ENCODE data around the gene RPL7A.

The RPL7A gene

DNA sequence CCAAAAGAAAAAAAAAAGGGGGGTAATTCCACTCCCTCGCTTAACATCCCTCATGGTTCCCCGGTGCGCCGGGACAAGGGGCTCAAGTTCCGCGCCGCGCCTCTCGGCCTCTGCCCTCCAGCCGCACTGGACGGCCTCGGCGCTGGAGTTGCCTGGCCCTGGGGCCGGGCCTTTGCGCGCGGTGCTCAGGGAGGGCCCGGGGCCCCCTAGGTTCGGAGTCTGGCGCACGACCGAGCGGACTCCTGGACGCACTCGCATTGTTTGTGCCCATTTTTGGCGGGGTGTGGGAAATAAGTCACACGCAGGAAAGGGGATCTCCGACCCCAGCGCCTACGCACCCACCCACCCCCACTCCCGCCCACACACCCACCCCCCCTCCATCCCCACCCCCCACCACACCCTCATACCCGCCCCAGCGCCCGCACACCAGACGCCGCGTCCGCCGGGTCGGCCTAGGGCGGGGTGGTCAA, 468 bp upstream of the RPL7A start:
- DNase-seq (ENCODE audit: low read depth) = no peak

DNA sequence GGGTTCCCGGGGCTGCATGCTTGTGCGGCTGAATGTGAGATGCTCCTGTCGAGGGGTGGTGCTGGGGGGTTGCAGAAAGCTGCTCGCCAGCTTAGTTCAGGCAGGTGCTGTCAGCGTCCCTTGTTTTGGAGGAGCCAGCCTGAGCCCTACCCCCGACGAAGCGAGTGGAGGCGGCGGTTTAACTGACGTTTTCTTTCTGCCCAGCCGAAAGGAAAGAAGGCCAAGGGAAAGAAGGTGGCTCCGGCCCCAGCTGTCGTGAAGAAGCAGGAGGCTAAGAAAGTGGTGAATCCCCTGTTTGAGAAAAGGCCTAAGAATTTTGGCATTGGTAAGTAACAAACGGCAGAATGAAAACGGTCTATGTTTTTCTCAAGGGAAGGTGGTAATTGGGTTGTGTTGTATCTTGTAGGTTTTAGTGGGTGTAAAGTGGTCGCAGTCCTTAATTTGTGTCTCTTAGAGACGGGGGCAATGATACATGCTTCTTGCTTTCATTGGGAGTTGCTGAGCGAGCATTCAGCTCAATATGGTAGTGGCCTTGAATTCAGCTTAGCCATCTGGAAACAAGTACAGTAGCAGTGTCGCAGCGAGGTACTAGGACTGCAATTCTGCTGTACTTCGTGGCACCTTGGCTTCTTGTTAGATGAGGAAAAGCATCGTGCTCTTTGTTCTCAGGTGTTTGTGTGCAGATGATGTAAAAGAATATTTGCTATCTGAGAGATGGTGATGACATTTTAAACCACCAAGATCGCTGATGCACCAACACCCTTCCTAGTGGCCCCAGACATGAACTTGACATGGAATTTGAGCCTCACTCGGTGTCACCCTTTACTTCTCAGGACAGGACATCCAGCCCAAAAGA, 928 bp downstream of the RPL7A start:
- DNase-seq (ENCODE audit: low read depth) = no peak

DNA sequence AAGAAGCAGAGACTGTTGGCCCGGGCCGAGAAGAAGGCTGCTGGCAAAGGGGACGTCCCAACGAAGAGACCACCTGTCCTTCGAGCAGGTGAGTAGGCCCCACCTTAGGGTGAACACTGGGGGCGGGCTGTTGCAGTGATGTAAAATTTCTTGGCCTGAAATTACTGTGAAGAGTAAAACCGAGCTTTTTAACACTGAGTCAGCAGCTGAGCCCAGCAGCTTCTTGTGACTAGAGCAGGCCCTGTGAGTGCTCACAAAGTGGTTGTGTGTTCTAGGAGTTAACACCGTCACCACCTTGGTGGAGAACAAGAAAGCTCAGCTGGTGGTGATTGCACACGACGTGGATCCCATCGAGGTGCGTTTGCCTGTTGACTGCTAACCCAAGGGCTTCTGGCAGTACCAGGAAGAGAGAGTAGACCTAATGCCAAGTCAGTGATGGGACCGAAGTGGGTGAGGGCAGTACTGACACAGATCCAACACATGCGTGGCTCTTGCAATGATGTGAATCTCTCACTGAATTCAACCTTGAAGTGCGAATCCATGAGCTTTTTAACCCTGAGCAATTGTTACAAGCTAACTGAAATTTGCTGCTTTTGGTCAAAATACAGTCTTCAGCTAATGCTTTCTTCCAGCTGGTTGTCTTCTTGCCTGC, 2.1 kb downstream of the RPL7A start:
- no peak for DNase-seq (ENCODE audit: low read depth)

DNA sequence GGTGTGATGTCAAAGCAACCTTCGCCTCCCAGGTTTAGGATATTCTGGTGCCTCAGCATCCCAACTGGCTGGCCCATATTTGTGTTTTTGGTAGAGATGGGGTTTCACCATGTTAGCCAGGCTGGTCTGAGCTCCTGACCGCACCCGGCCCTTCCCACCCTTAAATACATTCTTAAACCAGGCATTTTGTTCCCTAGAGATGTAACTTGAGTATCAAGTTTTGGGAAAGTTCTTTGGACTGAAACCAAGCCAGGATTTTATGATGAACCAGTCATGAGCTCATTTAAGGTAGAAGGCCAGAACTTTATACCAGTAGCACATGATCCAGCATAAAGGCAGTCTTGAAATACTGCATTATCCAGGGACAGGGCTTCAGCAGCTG, 3.5 kb downstream of the RPL7A start:
- peak; percentile 85 for DNase-seq (ENCODE audit: low read depth)

DNA sequence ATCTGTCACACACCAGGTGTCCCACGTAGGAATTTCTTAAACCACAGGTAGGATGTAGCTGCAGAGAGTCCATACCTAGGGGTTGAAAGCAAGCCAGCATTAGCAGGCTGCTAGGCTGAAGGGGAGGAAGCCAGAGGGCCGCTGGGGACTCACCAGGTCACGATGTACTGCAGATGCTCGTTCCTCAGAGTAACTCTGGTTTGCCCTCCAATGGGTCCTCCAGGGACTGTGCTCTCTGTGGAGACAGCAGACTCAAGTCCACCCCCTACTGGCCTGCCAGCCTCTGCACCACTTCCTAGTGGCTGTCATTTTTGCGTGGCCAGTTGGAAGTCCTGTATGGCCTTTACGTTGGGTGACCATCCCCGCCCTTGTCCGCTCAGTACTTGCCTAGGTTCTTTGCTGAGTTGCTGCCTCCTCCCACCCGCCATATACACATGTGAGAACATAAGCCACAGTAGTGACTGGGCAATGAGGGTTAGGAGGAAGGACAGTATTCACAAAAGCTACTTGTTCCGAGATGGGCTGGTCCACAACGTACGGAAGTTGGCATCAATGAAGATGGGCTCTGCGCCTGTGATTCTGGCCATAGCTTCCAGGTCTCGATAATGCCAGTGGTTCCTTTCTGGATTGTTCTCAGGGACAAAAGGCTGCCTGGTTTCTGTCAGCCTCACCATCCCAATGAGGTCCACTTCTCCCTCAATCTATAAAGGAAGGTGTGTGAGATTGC, 4.1 kb downstream of the RPL7A start:
- DNase-seq (ENCODE audit: low read depth) = peak; percentile 61

DNA sequence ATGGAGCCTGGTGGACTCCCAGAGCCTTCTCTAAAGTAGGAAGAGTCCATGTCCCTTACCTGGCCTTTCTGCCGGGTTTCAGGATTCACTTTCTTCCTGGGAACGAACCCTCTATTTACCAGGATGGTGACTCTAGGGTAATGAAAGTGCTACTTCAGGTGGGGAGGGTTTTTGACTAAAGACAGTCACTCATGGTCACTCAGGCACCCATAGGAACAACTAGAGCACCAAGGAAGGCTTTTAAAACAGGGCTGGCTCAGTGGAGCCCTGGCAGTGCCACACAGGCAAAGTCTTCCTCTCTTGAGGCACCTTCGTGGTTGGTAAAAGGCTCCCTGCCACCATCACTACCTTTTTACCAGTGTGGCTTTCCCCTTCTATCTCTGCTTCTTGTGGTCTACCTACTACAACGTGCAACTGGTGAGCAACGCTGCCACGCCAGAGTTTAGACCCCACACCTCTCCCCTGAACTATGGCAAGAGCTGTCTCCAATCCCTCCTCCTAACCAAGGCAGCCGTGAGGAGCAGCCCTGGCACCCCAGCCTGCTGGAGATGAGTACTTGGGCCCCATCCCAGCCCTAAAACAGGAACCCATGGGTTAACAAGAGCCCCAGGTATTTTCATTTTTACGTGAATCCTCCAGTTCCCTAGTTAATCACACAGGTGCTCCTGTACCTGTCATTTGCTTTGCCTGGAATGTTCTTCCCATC, 4.8 kb downstream of the RPL7A start:
- no peak for DNase-seq (ENCODE audit: low read depth)

DNA sequence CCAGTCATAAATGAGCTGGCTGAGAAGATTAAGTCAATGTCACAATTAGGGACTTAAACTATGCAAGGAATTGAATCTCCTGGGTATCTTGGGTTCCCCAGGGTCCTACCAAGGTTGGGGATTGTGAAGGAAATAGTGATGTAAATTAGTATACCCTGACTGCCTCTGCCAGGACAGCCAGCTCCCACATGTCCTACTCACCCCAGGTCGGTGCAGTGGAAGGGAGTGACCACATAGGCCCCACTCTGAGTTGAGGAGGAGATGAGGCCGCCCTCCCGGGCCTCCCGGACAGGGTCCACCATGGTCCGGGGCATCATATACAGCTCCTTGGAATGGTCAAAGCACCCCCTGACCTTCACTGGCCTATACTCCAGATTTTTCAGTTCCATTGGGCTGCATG, 5.5 kb downstream of the RPL7A start:
- DNase-seq (ENCODE audit: low read depth) = no peak

DNA sequence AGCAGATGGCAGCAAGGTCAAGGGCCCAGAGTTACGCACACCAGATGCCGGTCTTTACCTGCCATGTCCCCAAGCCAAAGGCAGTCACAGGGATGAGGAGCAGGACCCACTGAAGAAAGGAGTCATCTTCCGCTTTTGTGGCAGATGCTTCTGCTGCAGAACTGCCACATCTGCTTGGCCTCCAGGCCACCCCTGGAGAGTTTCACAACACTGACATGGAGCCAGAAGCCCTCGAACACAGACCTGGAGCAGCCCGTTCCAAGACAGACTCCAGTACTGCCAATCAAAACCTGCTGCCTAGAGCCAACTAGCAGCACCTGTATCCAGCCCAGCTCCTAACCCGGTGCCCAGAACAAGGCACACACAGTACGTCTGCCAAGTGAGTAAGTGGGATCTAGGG, 6.7 kb downstream of the RPL7A start:
- DNase-seq (ENCODE audit: low read depth) = no peak

DNA sequence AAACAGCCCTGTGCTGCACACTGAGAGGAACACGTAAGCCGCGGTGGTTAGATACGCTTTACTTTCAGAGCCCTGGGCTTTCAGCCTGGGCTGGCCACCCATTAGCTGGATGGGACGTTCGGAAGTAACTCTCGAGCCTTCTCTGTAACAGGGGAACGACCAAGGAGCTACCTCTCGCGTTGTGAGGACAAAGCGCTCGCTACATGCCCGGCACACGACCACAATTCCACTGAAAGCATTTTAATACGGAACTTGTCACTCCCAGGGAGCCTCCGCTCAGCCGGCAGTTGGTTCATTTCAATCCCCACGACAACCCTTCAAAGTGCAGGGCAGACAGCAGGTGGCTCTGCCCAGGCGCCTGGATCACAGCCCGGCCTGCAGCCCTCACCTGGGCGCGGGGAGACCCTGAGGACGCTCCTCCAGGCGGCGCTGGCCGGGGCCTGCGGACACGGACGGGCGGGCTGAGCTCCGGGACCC, 7.9 kb downstream of the RPL7A start:
- DNase-seq (ENCODE audit: low read depth) = no peak

DNA sequence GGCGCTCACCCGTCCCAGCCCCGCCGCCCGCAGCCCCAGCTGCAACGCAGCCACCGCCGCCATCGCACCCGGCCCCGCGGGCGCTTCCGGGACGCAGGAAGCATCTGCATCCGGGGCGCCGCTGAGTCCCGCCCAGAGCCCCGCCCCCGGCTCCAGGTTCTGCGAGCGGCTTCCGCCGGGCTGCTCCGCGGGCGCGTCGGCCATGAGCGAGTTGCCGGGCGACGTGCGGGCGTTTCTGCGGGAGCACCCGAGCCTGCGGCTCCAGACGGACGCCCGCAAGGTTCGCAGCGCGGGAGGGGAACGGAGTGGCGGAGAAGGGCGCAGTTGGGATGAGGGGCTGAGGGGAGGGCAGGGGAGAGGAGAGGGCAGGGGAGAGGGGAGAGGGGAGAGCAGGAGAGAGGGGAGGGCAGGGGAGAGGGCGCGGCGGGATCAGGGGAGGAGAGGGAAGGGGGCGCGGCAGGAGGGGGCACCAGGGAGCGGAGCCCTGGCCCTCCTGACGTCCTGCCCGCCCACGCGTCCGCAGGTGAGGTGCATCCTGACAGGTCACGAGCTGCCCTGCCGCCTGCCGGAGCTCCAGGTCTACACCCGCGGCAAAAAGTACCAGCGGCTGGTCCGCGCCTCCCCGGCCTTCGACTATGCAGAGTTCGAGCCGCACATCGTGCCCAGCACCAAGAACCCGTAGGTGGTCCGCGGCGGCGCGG, 8.5 kb downstream of the RPL7A start, which contains the start of the genes SURF1 and SURF2:
SURF1 (minus strand) TSS at position 97 of the 701 bp plus-strand sequence; CDS start at position 63, 34 bp downstream.
SURF2 (plus strand) TSS at position 160 of the 701 bp plus-strand sequence; CDS start at position 203, 43 bp downstream.
- peak; percentile 72 for DNase-seq (ENCODE audit: low read depth)

DNA sequence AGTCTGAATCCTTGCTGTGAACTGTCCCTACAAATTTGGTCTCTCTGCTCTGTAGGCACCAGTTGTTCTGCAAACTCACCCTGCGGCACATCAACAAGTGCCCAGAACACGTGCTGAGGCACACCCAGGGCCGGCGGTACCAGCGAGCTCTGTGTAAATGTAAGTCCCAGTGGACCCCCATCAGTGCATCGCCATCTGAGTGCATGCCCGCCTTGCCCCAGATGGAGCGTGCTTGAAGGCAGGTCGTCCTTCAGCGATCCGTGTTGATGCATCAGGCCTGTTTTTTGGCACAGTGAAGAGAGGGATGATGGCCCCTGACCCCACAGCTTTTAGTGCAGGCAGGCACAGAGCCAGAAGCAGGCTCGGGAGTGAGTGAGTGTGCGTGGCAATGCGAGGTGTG, 9.6 kb downstream of the RPL7A start:
- DNase-seq (ENCODE audit: low read depth) = no peak

DNA sequence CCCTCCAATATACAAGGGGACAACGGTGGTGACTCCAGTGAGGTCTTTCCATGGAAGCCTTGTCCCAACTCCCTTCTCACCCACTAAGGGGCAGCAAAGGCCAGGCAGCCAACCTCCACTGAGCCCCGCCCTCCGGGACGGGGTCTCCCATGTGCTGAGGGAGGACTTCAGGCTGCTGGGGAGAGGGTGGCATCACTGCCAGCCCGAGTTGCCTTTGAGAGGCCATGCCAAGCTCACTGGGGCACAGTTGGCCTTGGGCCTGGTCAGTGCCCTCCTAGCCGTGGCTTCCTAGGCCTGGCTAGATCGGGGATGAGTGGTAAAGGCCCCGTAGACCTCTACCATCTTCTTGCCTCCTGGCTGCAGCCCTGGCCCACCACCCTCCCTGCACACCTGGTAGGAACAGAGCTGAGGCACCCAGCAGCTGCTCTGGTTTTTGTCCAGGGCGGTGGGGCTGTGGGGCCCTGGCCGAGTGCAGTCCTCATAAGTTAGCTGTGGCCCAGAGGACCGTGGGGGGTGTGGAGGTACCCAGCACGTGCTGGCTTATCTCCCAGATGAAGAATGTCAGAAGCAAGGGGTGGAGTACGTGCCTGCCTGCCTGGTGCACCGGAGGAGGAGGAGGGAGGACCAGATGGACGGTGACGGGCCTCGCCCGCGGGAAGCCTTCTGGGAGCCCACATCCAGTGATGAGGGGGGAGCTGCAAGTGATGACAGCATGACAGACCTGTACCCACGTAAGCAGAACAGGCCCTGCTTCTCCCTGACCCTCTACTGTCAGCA, 11.6 kb downstream of the RPL7A start:
- DNase-seq (ENCODE audit: low read depth) = no peak

DNA sequence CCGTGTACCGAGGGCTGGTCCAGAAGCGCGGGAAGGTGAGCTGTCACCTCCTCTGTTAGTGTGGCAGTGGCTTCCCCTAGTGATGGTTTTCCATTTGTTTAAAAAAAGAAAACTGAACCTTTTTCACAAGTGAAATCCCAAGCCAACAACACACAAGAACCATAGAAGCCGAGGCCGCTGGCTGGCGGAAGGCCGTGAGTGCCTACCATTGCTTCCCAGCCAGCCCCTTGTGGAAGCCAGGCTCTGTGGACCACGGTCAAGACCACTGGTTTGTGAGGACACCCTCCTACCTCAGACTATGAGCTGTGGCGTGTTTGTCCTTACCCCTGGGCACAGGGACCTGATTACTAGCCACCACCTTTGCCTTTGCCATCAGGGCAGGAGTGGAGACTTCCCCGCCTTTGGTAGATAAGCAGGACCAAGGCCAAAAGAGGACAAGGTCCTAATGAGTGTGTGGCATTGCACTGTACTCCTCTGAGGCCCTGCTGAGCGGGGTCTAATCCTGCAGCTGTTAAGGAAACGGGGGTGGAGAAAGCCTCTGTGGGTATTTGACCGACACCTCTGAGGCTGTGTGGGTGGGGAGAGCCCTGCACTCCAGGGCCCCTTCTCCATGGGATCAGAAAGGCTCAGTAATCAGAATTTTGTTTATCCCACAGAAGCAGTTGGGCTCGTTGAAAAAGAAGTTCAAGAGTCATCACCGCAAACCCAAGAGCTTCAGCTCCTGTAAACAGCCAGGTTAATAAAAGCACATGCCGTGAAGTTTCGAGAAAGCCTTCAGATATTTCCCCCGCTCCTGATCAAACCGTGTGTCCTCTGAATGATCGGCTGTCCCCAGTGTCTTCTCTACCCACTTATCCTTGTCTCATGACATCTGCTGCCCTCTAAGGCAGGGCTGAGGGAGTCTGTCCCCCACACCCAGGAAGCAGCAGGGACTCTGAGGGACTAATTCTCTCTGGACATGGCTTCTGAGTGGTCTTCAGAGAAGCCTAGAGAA, 12.7 kb downstream of the RPL7A start:
- no peak for DNase-seq (ENCODE audit: low read depth)

DNA sequence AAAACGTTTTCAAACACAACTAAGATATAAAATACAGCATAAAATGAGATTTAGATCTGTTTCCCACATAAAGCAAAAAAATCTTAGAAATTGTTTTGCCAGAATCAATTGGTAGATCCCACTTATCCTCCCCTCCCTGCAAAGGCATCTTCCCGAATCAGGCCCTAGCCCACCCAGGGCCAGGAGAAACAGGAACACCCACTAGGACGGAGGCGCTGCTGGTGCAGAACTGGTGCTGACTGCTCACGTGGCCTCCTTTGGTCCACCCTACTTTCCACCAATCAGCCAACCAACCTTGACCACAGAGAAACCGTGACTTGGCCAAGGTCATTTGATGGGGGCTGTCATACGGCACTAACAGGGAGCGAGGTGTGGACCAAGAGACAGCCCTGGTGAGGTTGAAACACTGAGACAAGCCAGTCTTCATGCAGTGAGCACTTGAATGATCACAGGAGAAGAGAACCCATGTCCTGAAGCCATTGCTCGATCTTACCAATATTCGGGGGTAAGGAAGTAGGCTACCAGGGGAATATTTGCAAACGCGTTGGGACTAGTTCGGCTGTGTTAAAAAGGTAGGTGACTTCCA, 13.6 kb downstream of the RPL7A start:
- no peak for DNase-seq (ENCODE audit: low read depth)

DNA sequence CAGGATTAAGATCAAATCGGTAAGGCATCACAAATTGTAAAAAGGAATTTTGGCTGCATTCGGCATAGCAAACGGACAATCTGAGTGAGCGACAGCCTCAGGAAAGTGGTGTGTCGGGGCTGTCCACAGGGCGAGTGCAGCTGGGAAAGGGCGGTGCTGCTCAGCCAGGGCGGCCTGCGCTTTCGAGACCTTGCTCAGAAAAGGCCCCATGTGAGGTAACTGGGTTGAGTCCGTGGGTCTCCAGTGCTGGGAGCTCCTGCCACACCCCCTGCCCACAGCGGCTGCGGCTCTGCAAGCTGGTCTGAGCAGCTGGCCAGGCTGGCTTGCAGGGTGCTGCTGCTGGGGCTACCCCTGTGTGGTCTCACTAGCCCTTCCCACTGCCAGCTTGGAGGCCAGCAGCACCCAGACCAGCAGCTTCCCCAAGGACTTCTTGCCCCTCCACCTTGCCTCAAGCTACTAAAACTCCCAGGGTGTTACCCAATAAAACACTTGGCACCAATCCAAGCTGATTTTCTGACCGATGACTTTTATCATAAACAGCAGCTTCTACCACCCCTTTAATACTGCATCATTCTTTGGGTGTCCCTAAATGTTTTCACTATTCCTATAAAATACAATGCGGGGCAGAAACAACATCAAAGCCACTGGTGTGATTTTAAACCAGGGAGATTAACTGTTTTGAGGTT, 14.5 kb downstream of the RPL7A start:
- DNase-seq (ENCODE audit: low read depth) = no peak

DNA sequence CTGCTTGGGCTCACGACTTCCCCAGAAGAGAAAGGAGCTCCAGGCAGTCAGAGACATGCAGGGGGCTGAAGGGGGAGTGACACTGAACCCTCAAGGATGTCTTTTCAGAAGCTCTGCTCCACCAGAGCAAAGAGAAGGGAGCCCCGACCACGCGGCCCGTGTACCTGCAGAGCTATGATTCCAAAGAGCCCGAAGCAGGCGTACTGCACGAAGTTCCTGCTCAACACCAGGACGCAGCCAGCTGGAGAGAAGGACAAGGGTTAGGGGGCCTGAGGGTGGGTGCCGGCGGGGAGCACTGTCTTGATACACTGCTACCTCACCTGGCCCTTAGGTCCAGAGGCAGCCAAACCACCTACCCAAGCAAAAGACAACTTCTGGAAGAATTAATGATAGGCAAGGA, 18.4 kb downstream of the RPL7A start:
- no peak for DNase-seq (ENCODE audit: low read depth)

DNA sequence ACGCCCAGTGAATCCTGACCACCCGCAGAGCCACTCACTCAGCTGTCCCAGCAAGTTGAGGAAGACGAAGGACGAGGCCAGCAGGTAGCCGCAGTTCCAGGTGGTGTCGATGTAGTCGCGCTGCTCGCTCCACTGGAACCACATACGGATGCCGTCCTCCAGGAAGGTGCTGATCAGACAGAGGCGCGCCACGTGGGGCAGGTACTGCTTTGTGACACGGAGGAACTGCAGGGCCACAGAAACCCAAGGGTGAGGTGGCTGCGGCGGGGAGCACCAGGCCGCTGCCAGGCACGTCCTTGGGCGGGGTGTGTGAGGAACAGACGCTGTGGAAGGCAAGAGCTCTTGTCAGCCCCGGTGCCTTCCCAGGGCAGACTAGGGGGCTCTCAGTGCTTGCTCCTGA, 19.2 kb downstream of the RPL7A start:
- DNase-seq (ENCODE audit: low read depth) = no peak

DNA sequence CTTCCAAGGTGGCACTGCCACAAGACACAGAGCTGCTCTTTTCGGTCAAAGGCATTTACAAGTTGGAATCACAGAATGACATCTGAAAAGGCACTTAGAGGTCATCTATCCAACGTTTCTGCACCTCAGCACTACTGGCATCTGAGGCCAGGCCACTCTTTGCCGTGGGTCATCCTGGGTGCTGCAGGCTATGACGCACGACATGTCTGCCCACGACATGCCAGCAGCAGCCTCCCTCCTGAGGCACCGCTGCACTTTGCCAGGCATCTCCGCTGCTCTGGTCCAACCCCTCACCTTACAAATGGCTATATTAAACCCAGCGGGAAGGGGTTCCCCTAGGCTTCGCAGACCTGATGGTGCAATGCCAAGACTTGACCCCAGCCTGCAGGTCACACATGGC, 19.8 kb downstream of the RPL7A start:
- no peak for DNase-seq (ENCODE audit: low read depth)

All from fibroblast of gingiva (primary cell).